ENCODE data around the gene ZNF888.
"Not testable (repeated sequence)": the region's sequence is repeated elsewhere in the genome, so short reads cannot be mapped to it uniquely, and the experiment has no call there.

ZNF888 gene

DNA sequence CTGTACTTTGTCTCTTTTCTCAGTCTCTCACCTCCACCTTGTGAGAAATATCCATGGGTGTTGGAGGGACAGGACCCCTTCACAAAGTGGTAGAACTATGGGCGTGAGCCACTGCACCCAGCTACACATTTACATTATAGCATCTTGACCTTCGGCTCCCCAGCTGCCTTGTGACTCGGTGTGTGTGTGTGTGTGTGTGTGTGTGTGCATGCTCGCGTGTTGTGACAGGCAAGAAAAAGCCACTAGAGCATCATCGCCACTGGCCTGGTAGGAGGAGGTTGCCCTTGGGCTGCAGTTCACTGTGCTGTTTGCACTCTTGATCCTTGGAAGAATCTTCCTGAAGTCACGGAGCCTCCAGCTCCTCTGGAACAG is 13.7 kb upstream of the ZNF888 start:
- no peak overlapping the region for H3K4me3 ChIP-seq (ENCODE audit: low read length)
- DNase-seq (ENCODE audit: low read depth): no peak
- TF ChIP-seq CTCF (IDR thresholded peaks at IDR 0.05; ENCODE audit: insufficient read depth, low read depth, low read length, missing control alignments): no peak

DNA sequence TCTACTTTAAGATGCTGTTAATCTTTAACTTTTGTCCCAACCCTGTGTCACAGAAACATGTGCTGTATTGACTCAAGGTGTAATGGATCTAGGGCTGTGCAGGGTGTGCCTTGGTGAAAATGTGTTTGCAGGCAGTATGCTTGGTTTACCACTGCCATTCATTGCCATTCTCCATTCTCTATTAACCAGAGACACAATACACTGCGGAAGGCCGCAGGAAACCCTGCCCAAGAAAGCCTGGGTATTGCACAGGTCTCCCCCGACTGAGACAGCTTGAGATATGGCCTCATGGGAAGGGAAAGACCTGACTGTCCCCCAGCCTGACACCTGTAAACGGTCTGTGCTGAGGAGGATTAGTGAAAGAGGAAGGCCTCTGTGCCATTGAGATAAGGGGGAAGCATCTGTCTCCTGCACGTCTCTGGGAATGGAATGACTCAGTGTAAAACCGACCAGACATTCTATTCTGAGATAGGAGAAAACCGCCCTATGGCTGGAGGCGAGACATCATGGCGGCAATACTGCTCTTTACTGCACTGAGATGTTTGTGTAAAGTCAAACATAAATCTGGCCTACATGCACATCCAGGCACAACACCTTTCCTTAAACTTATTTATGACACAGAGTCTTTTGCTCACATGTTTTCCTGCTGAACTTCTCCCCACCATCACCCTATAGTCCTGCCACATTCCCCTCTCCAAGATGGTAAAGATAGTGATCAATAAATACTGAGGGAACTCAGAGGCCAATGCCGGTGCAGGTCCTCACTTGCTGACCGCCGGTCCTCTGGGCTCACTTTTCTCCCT is 13.1 kb upstream of the ZNF888 start:
- H3K4me3 ChIP-seq (ENCODE audit: low read length): no peak overlapping the region
- TF ChIP-seq CTCF (IDR thresholded peaks at IDR 0.05; ENCODE audit: insufficient read depth, low read depth, low read length, missing control alignments): no peak
- DNase-seq (ENCODE audit: low read depth): no peak

DNA sequence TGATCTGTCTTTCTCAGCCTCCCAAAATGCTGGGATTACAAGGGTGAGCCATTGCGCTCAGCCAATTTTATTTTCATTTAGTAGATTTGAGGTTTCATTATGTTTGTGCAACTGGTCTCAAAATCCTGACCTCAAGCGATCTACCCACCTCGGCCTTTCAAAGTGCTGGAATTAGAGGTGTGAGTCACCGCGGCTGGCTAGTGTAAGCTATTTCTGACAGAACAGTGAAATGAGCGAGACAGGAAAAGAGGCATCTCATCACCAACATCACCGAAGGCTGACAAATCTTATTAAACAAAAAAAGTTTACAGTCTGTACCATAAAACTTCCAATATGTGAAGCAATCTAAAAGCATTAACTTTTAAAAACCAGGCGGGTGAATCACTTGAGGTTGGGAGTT is 12.2 kb upstream of the ZNF888 start:
- peak; percentile 38 for DNase-seq (ENCODE audit: low read depth)
- H3K4me3 ChIP-seq (ENCODE audit: low read length): no peak overlapping the region
- TF ChIP-seq CTCF (IDR thresholded peaks at IDR 0.05; ENCODE audit: insufficient read depth, low read depth, low read length, missing control alignments): no peak

DNA sequence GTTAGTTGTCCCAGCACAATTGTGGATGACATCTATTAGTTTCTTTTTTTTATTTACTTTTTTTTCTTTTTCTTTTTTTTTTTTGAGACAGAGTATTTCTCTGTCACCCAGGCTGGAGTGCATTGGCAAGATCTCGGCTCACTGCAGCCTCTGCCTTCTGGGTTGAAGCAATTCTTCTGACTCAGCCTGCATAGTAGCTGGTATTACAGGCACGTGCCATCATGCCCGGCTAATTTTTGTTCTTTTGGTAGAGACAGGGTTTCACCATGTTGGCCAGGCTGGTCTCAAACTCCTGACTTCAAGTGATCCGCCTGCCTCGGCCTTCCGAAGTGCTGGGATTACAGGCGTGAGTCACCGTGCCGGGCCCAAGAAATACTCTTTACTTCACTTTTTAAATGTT is 1.4 kb upstream of the ZNF888 start:
- DNase-seq (ENCODE audit: low read depth): peak; percentile 82
- not testable (repeated sequence) for H3K4me3 ChIP-seq (ENCODE audit: low read length)

GRCh38 chr19:52923778-52924593 is 758 bp upstream of the ZNF888 start:
- DNase-seq (ENCODE audit: low read depth): peak; percentile 44
- peak overlapping the region; percentile 16 for H3K4me3 ChIP-seq (ENCODE audit: low read length)
- no peak for TF ChIP-seq CTCF (IDR thresholded peaks at IDR 0.05; ENCODE audit: insufficient read depth, low read depth, low read length, missing control alignments)

GRCh38 chr19:52917531-52917930 is 5.7 kb downstream of the ZNF888 start:
- H3K4me3 ChIP-seq (ENCODE audit: low read length): no peak overlapping the region
- no peak for DNase-seq (ENCODE audit: low read depth)
- no peak for TF ChIP-seq CTCF (IDR thresholded peaks at IDR 0.05; ENCODE audit: insufficient read depth, low read depth, low read length, missing control alignments)

DNA sequence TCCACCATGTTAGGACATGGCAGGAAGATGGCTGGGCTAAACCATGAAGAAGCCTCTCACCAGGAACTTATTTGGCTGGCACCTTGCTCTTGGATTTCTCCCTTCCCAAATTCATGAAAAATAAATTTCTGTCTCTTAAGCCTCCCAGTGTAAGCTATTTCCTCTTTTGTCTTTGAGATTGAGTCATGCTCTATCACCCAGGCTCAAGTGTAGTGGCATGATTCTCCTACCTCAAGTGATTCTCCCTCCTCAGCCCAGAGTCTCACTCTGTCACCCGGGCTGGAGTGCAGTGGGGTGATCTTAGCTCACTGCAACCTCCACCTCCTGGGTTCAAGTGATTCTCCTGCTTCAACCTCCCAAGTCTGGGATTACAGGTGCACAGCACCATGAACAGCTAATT is 12.6 kb downstream of the ZNF888 start:
- no peak overlapping the region for H3K4me3 ChIP-seq (ENCODE audit: low read length)
- no peak for DNase-seq (ENCODE audit: low read depth)
- TF ChIP-seq CTCF (IDR thresholded peaks at IDR 0.05; ENCODE audit: insufficient read depth, low read depth, low read length, missing control alignments): no peak

GRCh38 chr19:52904052-52904780 is 19.0 kb downstream of the ZNF888 start:
- H3K4me3 ChIP-seq (ENCODE audit: low read length); DNase-seq (ENCODE audit: low read depth): not testable (repeated sequence)
